BE2C (cell line): ENCODE data around the gene NR2E1. TPM values are rescaled to one million over a fixed set of nuclear protein-coding genes. Genes with fewer than 3 reads are reported as not detected.

Experiments used
- DNase-seq: peaks from one replicate; pipeline ENCODE4 v3.0.0-alpha.2; 2020
- H3K27me3 ChIP-seq: fragments of 250-450 bp; sonication (Bioruptor Pico); 2 replicates; pipeline ENCODE4 v1.5.1; 2020; ENCODE audit warnings: mild to moderate bottlenecking
- H3K36me3 ChIP-seq: fragments of 250-450 bp; sonication (Bioruptor Pico); 2 replicates; pipeline ENCODE4 v1.5.1; 2020; ENCODE audit warnings: mild to moderate bottlenecking
- H3K4me1 ChIP-seq: fragments of 250-450 bp; sonication (Bioruptor Pico); 2 replicates; pipeline ENCODE4 v1.5.1; 2020
- H3K4me3 ChIP-seq: 2 replicates; pipeline ENCODE4 v1.5.1; 2011; ENCODE audit warnings: low read depth, low read length
- H3K9me3 ChIP-seq: fragments of 250-450 bp; sonication (Bioruptor Pico); 2 replicates; pipeline ENCODE4 v1.5.1; 2020
- polyA plus RNA-seq: library from polyadenylated mRNA; unstranded; fragments of >200 nt; gene quantifications from one replicate; pipeline ENCODE4 v1.2.1, GENCODE V29; 2012; ENCODE audit warnings: low read depth, missing spikeins; ENCODE audit not compliant: insufficient read length, insufficient read depth
- TF ChIP-seq, protein P1 (sequence below): IDR thresholded peaks from 2 replicates; pipeline ENCODE4 v1.5.1; 2012; ENCODE audit warnings: mild to moderate bottlenecking, low read depth, low read length

NR2E1 gene
- not detected for polyA plus RNA-seq

DNA sequence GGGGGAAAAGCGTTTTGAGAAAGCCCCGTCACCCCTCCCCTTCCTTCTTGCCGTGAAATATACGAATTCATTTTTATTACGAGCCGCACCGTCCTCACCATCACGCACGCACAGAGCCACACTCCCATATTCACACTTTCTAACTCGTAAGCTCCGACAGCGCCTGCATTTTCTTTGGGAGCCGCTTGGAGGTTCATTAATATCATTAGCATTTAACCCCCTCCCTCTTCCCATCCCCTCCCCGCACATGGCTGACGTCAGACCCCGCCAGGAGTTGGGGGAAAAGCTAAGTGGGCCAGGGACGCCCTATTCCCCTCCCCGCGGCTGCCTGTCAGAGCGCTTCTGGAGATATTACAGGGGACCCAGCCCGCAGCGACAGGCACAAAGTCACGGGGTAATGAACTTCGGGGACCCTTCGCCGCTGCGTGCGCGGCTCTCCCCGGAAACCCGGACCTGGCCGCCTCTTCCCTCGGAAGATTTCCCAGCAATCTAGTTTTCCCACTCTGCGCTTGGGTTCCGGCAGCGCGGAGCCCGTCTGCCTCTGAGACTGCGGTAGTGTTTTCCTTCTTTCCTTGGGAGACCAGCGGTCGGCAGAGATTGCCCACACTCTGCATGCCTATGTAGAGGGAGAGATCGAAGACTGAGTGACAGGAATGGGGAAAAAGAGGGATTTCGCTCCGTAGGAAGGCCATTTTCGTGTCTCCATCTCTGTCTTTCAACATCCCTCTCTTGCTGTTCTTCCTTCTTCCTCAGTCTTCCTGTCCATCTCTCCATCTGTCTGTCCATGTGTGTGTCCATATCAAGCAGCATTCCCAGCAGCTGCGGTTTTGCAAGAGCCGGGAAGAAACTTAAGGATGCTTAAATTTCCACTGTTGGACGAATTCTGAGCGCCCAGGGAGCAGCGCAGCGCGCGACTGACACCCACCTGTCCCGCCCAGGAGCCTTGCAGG lies at the start of gene NR2E1:
Gene NR2E1 (plus strand): TSS at position 309 of the 950 bp plus-strand sequence. CDS start 744 bp downstream, outside the sequence.
- Histone ChIP-seq H3K9me3 (no peaks in the 10 kb centered on the region), H3K4me3 (peak within 1 kb of the TSS; percentile 28), H3K36me3 (no peaks in the 10 kb centered on the region), H3K27me3 (peaks cover 99% of the 10 kb centered on the region), H3K4me1 (no peaks in the 10 kb centered on the region; the same call in 1 of the 2 replicates)
- TF ChIP-seq, protein P1, sequence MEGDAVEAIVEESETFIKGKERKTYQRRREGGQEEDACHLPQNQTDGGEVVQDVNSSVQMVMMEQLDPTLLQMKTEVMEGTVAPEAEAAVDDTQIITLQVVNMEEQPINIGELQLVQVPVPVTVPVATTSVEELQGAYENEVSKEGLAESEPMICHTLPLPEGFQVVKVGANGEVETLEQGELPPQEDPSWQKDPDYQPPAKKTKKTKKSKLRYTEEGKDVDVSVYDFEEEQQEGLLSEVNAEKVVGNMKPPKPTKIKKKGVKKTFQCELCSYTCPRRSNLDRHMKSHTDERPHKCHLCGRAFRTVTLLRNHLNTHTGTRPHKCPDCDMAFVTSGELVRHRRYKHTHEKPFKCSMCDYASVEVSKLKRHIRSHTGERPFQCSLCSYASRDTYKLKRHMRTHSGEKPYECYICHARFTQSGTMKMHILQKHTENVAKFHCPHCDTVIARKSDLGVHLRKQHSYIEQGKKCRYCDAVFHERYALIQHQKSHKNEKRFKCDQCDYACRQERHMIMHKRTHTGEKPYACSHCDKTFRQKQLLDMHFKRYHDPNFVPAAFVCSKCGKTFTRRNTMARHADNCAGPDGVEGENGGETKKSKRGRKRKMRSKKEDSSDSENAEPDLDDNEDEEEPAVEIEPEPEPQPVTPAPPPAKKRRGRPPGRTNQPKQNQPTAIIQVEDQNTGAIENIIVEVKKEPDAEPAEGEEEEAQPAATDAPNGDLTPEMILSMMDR = no peak
- no peak for DNase-seq

DNA sequence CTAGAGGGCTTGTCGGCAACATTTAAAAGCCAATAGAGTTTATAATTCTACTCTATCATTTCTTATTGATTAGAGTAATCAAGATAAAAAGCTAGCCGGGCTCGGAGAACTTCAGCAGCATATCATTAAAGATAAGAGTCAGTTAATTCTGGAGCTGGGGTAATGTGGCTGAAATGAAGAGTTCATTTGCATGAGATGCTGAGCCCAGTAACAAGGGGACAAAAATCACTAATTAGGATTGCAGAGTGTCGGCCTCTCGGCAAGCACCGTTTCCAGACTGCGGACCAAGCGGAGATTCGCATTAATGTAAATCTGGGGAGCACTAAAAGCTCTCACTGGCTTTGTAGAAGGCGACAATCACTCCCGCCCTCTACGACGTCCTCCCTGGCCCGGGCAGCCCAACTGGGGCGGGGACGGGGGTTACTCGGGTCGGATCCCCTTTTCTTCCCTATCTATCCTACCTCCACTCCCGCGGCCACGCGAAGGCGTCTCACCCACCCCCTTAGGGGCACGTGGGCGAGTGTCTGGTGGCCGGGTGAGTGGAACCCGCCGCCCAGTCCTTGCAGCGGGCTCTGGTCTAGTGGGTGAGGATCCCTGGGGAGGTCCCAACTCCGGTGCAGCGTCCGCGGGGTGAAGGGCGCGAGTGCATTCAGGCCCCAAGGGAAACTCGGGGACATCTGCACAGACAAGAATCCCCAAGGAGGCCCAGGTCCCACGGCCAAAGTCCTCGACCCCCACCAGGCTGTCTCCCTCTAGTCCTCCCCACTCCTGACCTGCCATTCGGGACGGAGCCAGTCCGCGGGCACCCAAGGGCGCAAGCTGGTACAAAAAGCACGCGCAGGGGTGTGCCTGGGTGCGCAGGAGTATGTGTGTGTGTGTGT lies 49.0 kb upstream of the NR2E1 start:
- DNase-seq = no peak
- peaks cover 51% of the 10 kb centered on the region for H3K27me3 ChIP-seq
- no peaks in the 10 kb centered on the region for H3K4me1 ChIP-seq
- H3K36me3 ChIP-seq = no peaks in the 10 kb centered on the region
- no peaks in the 10 kb centered on the region for H3K9me3 ChIP-seq
- TF ChIP-seq, protein P1 = no peak
- H3K4me3 ChIP-seq = peak overlapping the region; percentile 61; the same call in 1 of the 2 replicates

DNA sequence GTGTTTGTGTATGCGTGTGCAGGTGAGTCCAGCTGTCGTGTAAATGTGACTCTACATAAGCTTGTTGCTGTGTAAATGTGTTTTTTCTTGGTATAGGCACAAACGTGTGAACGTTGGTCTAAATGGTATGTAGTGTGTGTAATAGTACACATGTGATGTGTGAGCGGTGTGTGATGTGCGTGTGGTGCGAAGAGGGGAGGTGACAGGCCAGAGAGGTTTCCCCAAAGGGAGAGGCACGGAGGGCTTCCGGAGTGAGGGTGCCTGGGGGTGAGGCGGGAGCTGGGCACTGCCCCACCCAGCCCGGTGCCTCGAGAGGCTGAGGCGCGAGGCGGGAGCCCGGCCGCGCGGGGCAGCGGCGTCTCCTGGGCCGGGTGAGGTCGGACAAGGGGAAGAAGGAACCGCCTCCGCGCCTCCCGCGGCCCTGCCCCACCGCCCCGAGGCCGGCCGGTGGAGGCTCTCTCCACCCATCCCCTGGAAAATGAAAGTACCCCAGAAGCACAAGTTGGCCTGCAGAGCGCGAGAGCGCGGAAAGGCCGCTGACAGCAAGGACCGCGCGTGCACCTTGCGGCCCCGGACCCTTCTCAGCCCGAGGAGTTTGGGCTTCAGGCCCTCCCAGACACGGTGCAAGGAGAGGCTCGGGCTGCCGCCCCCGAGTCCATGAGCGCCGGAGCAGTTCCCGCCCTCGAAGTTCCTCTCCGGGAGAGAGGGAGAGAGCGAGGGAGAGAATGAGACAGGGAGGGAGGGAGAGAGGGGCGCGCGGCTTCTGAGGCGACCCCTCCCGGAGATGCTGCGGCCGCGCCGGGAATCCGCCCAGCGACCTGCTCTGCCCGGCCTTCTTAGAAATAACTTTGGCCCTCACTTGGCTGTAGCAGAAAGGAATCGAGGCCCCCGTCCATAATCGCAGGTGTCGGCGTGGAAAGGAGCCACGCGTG lies 48.1 kb upstream of the NR2E1 start:
- peaks cover 51% of the 10 kb centered on the region for H3K27me3 ChIP-seq
- no peaks in the 10 kb centered on the region for H3K9me3 ChIP-seq
- H3K36me3 ChIP-seq = no peaks in the 10 kb centered on the region
- DNase-seq = no peak
- peak overlapping the region; percentile 61 for H3K4me3 ChIP-seq
- no peaks in the 10 kb centered on the region for H3K4me1 ChIP-seq
- TF ChIP-seq, protein P1 = no peak

DNA sequence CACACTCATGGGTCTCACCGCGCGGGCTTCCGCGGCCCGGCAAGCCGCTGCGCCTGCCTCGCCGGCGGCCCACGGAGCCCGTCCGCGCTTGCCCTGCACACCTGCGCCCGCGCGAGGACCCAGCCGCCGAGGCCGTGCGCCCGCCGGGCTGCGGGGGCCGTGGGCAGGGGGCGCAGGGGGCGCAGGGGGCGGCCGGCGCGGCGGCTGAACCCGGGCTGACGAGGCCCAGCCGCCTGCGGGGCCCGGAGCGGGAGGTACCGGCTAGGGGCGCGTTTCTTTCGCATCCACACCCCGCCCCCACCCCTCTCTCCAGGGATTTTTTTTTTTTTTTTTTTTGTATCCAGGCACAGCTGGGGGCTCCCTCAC lies 47.5 kb upstream of the NR2E1 start:
- DNase-seq = no peak
- no peaks in the 10 kb centered on the region for H3K4me1 ChIP-seq
- H3K4me3 ChIP-seq = peak overlapping the region; percentile 61
- TF ChIP-seq, protein P1 = no peak
- no peaks in the 10 kb centered on the region for H3K36me3 ChIP-seq
- H3K9me3 ChIP-seq = no peaks in the 10 kb centered on the region
- peaks cover 51% of the 10 kb centered on the region for H3K27me3 ChIP-seq
